ENCODE measurements around the gene GBF1.

- TF ChIP-seq, protein P1, sequence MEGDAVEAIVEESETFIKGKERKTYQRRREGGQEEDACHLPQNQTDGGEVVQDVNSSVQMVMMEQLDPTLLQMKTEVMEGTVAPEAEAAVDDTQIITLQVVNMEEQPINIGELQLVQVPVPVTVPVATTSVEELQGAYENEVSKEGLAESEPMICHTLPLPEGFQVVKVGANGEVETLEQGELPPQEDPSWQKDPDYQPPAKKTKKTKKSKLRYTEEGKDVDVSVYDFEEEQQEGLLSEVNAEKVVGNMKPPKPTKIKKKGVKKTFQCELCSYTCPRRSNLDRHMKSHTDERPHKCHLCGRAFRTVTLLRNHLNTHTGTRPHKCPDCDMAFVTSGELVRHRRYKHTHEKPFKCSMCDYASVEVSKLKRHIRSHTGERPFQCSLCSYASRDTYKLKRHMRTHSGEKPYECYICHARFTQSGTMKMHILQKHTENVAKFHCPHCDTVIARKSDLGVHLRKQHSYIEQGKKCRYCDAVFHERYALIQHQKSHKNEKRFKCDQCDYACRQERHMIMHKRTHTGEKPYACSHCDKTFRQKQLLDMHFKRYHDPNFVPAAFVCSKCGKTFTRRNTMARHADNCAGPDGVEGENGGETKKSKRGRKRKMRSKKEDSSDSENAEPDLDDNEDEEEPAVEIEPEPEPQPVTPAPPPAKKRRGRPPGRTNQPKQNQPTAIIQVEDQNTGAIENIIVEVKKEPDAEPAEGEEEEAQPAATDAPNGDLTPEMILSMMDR (conservative IDR thresholded peaks at IDR 0.05): no peak
- TF ChIP-seq EZH2 (IDR thresholded peaks at IDR 0.05; ENCODE audit: low read depth): no peak
Observed at GRCh38 chr10:102289356-102289755, 44.0 kb downstream of the GBF1 start.
